GM23338 (cell line): ENCODE measurements around the gene FRAS1. TPM values are rescaled to one million over a fixed set of nuclear protein-coding genes. Genes with fewer than 3 reads are reported as not detected.

Source experiments
- ATAC-seq: fragments of 200-7000 bp; cut with Tn5 transposase; 3 replicates; pipeline ENCODE4 v1.9.1; 2020
- DNase-seq: peaks from one replicate; pipeline ENCODE4 v3.0.0-alpha.2; 2015; ENCODE audit warnings: low spot score
- H2AFZ ChIP-seq: fragments of 200-600 bp; sonication (generic); 2 replicates; pipeline ENCODE4 v1.8.0; 2016; ENCODE audit warnings: antibody characterized with exemption, mild to moderate bottlenecking, moderate library complexity
- H3F3A ChIP-seq: fragments of 200-600 bp; sonication (generic); replicated peaks from 2 replicates; pipeline ENCODE4 v1.8.0; 2017; ENCODE audit warnings: antibody characterized with exemption, mixed run types, low read depth
- H3K27ac ChIP-seq: fragments of 200-600 bp; sonication (generic); 2 replicates; pipeline ENCODE4 v1.6.1; 2016; ENCODE audit warnings: low read depth
- H3K27me3 ChIP-seq: fragments of 200-600 bp; sonication (generic); 2 replicates; pipeline ENCODE4 v1.8.0; 2016; ENCODE audit warnings: mild to moderate bottlenecking, mixed run types, moderate library complexity; ENCODE audit not compliant: insufficient read depth
- H3K36me3 ChIP-seq: fragments of 200-600 bp; sonication (generic); 2 replicates; pipeline ENCODE4 v1.8.0; 2016; ENCODE audit warnings: mild to moderate bottlenecking; ENCODE audit not compliant: insufficient read depth
- H3K4me1 ChIP-seq: fragments of 200-600 bp; sonication (generic); 2 replicates; pipeline ENCODE4 v1.8.0; 2016; ENCODE audit warnings: mild to moderate bottlenecking, moderate library complexity; ENCODE audit not compliant: insufficient read depth
- H3K4me2 ChIP-seq: fragments of 200-600 bp; sonication (generic); 2 replicates; pipeline ENCODE4 v1.7.1; 2017; ENCODE audit warnings: mixed run types
- H3K4me3 ChIP-seq: fragments of 200-600 bp; sonication (generic); 2 replicates; pipeline ENCODE4 v1.6.1; 2016; ENCODE audit warnings: mixed run types
- H3K79me2 ChIP-seq: fragments of 200-600 bp; sonication (generic); replicated peaks from 2 replicates; pipeline ENCODE4 v1.8.0; 2017; ENCODE audit warnings: mild to moderate bottlenecking; ENCODE audit not compliant: insufficient read depth
- H3K9me2 ChIP-seq: fragments of 200-600 bp; sonication (generic); 2 replicates; pipeline ENCODE4 v1.8.0; 2017; ENCODE audit not compliant: insufficient read depth
- H4K20me1 ChIP-seq: fragments of 200-600 bp; sonication (generic); replicated peaks from 2 replicates; pipeline ENCODE4 v1.8.0; 2017; ENCODE audit warnings: mild to moderate bottlenecking; ENCODE audit not compliant: insufficient read depth
- H3K27ac Mint-ChIP-seq: 2 replicates; pipeline ENCODE4 v1.8.0; 2020; ENCODE audit warnings: inconsistent platforms, mild to moderate bottlenecking, moderate library complexity, mixed read lengths
- H3K27me3 Mint-ChIP-seq: 3 replicates; pipeline ENCODE4 v1.8.0; 2022; ENCODE audit warnings: low read depth, mild to moderate bottlenecking, moderate library complexity, mixed read lengths, inconsistent platforms; ENCODE audit not compliant: insufficient read depth, poor library complexity
- H3K36me3 Mint-ChIP-seq: 3 replicates; pipeline ENCODE4 v1.8.0; 2021; ENCODE audit warnings: low read depth, mild to moderate bottlenecking, inconsistent platforms, moderate library complexity, mixed read lengths
- H3K4me1 Mint-ChIP-seq: 3 replicates; pipeline ENCODE4 v1.8.0; 2020; ENCODE audit warnings: mild to moderate bottlenecking, inconsistent platforms, mixed read lengths
- H3K4me3 Mint-ChIP-seq: 3 replicates; pipeline ENCODE4 v1.8.0; 2021; ENCODE audit warnings: moderate library complexity, mild to moderate bottlenecking, inconsistent platforms, mixed read lengths
- H3K9me3 Mint-ChIP-seq: 3 replicates; pipeline ENCODE4 v1.8.0; 2020; ENCODE audit warnings: moderate library complexity, mild to moderate bottlenecking, inconsistent platforms, mixed read lengths
- JUNB ChIP-seq: IDR thresholded peaks from one replicate; pipeline ENCODE4 v1.6.1; 2016; ENCODE audit warnings: antibody characterized with exemption; ENCODE audit not compliant: unreplicated experiment
- ZNF462 ChIP-seq: fragments of 250-450 bp; sonication (Bioruptor Pico); IDR thresholded peaks from 2 replicates; pipeline ENCODE4 v1.5.0; 2020; ENCODE audit warnings: mild to moderate bottlenecking, moderate library complexity
- polyA plus RNA-seq: library from polyadenylated mRNA; unstranded; fragments of >200 nt; fragmentation: Nextera tagmentation; extraction: Ambion mirVana; gene quantifications from 2 replicates; pipeline ENCODE4 v1.2.1, GENCODE V29; 2016
- total RNA-seq: library from RNA; depleted of rRNA; stranded (reverse); fragments of >200 nt; shearing (Covaris generic); gene quantifications from 2 replicates; pipeline ENCODE4 v1.2.3, GENCODE V29; 2014
- TF ChIP-seq, protein P1 (sequence below): IDR thresholded peaks from one replicate; pipeline ENCODE4 v1.6.1; 2018; ENCODE audit warnings: antibody characterized with exemption; ENCODE audit not compliant: unreplicated experiment

The FRAS1 gene
- total and polyA plus RNA-seq, 2 experiments from 2014 or later = 12.4 to 108 TPM

GRCh38 chr4:78075986-78076385 is 18.9 kb downstream of the FRAS1 start:
- no peaks in the 10 kb centered on the region for H3K9me3 Mint-ChIP-seq
- TF ChIP-seq, protein P1, sequence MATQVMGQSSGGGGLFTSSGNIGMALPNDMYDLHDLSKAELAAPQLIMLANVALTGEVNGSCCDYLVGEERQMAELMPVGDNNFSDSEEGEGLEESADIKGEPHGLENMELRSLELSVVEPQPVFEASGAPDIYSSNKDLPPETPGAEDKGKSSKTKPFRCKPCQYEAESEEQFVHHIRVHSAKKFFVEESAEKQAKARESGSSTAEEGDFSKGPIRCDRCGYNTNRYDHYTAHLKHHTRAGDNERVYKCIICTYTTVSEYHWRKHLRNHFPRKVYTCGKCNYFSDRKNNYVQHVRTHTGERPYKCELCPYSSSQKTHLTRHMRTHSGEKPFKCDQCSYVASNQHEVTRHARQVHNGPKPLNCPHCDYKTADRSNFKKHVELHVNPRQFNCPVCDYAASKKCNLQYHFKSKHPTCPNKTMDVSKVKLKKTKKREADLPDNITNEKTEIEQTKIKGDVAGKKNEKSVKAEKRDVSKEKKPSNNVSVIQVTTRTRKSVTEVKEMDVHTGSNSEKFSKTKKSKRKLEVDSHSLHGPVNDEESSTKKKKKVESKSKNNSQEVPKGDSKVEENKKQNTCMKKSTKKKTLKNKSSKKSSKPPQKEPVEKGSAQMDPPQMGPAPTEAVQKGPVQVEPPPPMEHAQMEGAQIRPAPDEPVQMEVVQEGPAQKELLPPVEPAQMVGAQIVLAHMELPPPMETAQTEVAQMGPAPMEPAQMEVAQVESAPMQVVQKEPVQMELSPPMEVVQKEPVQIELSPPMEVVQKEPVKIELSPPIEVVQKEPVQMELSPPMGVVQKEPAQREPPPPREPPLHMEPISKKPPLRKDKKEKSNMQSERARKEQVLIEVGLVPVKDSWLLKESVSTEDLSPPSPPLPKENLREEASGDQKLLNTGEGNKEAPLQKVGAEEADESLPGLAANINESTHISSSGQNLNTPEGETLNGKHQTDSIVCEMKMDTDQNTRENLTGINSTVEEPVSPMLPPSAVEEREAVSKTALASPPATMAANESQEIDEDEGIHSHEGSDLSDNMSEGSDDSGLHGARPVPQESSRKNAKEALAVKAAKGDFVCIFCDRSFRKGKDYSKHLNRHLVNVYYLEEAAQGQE = no peak
- H3K4me3 Mint-ChIP-seq = peak overlapping the region; percentile 4; the same call in 1 of the 3 replicates
- Histone ChIP-seq H3F3A (no peaks in the 10 kb centered on the region), H3K4me2 (peak overlapping the region; percentile 42; the same call in 1 of the 2 replicates), H3K36me3 (no peaks in the 10 kb centered on the region), H3K27ac (no peak overlapping the region), H3K9me2 (no peaks in the 10 kb centered on the region), H4K20me1 (0 out of 2 replicates have a peak, but pooled peaks cover 4% of the 10 kb centered on the region), H3K79me2 (peaks cover 83% of the 10 kb centered on the region), H2AFZ (no peak overlapping the region), H3K4me1 (peaks cover 49% of the 10 kb centered on the region), H3K4me3 (no peak overlapping the region), H3K27me3 (no peaks in the 10 kb centered on the region)
- 0 out of 2 replicates have a peak overlapping the region, but pooled peaks have one; percentile 30 for H3K27ac Mint-ChIP-seq
- H3K4me1 Mint-ChIP-seq = peaks cover 54% of the 10 kb centered on the region
- no peak for DNase-seq
- no peaks in the 10 kb centered on the region for H3K27me3 Mint-ChIP-seq
- H3K36me3 Mint-ChIP-seq = peaks cover 8% of the 10 kb centered on the region; the same call in 2 of the 3 replicates
- no peak for ATAC-seq

DNA sequence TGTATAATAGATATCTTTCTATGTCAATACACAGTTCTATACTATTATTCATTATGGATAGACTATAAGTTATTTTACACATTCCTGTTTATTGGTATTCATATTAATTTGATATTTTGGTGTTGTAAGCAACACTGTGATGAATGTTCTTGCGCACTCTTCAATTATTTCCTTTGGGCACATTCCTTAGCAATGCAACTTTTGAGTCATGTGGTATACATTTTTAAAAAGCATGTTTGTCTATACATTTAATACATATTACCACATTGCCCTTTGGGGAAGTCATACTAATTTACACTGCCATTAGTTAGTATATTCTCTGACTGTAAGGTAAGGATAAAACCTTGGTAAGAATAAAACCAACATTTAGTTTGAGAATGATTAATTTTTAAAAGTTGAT is 21.0 kb downstream of the FRAS1 start:
- Mint-ChIP-seq H3K9me3 (no peaks in the 10 kb centered on the region), H3K27me3 (no peaks in the 10 kb centered on the region), H3K36me3 (peaks cover 4% of the 10 kb centered on the region; the same call in 1 of the 3 replicates), H3K27ac (no peak overlapping the region), H3K4me1 (peaks cover 45% of the 10 kb centered on the region), H3K4me3 (no peak overlapping the region)
- ATAC-seq (no peak), DNase-seq (no peak)
- Histone ChIP-seq H3K4me3 (no peak overlapping the region), H3K79me2 (peaks cover 78% of the 10 kb centered on the region), H3K27me3 (no peaks in the 10 kb centered on the region), H3K36me3 (no peaks in the 10 kb centered on the region), H4K20me1 (0 out of 2 replicates have a peak, but pooled peaks cover 4% of the 10 kb centered on the region), H2AFZ (no peak overlapping the region), H3K27ac (no peak overlapping the region), H3K4me2 (no peak overlapping the region), H3K9me2 (no peaks in the 10 kb centered on the region), H3K4me1 (peaks cover 46% of the 10 kb centered on the region), H3F3A (no peaks in the 10 kb centered on the region)
- TF ChIP-seq JUNB (no peak), ZNF462 (CRISPR knock-in tag) (no peak)
